Endothelial cell (in vitro differentiated cells): ENCODE results near the gene XYLT1. TPM values are rescaled to one million over a fixed set of nuclear protein-coding genes. Genes with fewer than 3 reads are reported as not detected.

Source experiments
- DNase-seq: peaks from one replicate; pipeline ENCODE4 v3.0.0; 2021; ENCODE audit warnings: low spot score
- H3K27ac Mint-ChIP-seq: one replicate; pipeline ENCODE4 v1.8.0; 2021; ENCODE audit warnings: mixed read lengths, inconsistent platforms; ENCODE audit not compliant: unreplicated experiment
- H3K27me3 Mint-ChIP-seq: one replicate; pipeline ENCODE4 v1.8.0; 2021; ENCODE audit warnings: mild to moderate bottlenecking, moderate library complexity, mixed read lengths, inconsistent platforms; ENCODE audit not compliant: unreplicated experiment
- H3K36me3 Mint-ChIP-seq: one replicate; pipeline ENCODE4 v1.8.0; 2021; ENCODE audit warnings: mild to moderate bottlenecking, low read depth, mixed read lengths, inconsistent platforms; ENCODE audit not compliant: unreplicated experiment
- H3K4me1 Mint-ChIP-seq: one replicate; pipeline ENCODE4 v1.8.0; 2021; ENCODE audit warnings: mild to moderate bottlenecking, mixed read lengths, inconsistent platforms; ENCODE audit not compliant: unreplicated experiment
- H3K4me3 Mint-ChIP-seq: one replicate; pipeline ENCODE4 v1.8.0; 2021; ENCODE audit warnings: mild to moderate bottlenecking, mixed read lengths, inconsistent platforms; ENCODE audit not compliant: unreplicated experiment
- H3K9me3 Mint-ChIP-seq: one replicate; pipeline ENCODE4 v1.8.0; 2021; ENCODE audit warnings: mixed read lengths, inconsistent platforms; ENCODE audit not compliant: unreplicated experiment
- total RNA-seq: library from RNA; stranded (reverse); fragmentation: NEBNext Ultra II Directional; extraction: Animal tissue kit (Norgen Biotek cat#: 25700); gene quantifications from one replicate; pipeline ENCODE4 v1.2.1, GENCODE V29; 2021; ENCODE audit not compliant: unreplicated experiment
- TF ChIP-seq, protein P1 (sequence below): fragments of 200-600 bp; sonication (generic); IDR thresholded peaks from one replicate; pipeline ENCODE4 v1.5.0; 2021; ENCODE audit warnings: antibody characterized with exemption; ENCODE audit not compliant: unreplicated experiment

XYLT1 gene
- total RNA-seq, 1 donor from 2014 or later, result 11.1 TPM

DNA sequence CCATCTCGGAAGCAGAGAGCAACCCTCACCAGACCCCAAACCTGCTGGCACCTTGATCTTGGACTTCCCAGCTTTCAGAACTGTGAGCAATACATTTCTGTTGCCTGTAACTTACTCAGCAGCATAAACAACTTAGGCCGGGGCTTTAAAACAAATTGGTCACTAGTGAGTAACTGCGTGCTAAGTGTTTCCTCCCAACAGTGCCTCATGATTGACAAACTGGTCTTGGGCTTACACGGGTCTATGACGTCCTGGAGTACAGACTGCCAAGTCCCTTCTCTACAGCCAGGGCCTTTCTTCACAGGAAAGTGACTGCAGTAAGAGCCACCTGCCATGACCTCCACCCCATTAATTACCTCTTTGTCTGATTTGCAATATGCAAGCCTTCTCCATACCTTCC, 136.7 kb downstream of the XYLT1 start:
- no peaks in the 10 kb centered on the region for H3K36me3 Mint-ChIP-seq

DNA sequence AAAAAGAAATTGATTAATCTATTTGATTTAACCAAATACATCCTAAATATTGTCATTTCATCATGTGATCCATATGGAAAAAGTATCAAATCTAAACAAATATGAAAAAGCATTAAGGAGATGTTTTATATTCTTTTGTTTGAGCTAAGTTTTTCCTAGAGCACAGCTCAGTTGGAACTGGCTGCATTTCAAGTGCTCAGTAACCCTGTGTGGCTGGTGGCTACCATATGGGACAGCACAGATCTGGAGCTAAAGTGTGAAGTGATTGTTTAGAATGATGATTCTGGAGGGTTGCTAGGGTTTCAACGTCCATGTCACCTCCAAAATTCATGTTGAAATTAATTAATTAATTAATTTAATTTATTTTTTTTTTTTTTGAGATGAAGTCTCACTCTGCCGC, 137.5 kb downstream of the XYLT1 start:
- no peaks in the 10 kb centered on the region for H3K9me3 Mint-ChIP-seq
- TF ChIP-seq, protein P1, sequence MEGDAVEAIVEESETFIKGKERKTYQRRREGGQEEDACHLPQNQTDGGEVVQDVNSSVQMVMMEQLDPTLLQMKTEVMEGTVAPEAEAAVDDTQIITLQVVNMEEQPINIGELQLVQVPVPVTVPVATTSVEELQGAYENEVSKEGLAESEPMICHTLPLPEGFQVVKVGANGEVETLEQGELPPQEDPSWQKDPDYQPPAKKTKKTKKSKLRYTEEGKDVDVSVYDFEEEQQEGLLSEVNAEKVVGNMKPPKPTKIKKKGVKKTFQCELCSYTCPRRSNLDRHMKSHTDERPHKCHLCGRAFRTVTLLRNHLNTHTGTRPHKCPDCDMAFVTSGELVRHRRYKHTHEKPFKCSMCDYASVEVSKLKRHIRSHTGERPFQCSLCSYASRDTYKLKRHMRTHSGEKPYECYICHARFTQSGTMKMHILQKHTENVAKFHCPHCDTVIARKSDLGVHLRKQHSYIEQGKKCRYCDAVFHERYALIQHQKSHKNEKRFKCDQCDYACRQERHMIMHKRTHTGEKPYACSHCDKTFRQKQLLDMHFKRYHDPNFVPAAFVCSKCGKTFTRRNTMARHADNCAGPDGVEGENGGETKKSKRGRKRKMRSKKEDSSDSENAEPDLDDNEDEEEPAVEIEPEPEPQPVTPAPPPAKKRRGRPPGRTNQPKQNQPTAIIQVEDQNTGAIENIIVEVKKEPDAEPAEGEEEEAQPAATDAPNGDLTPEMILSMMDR, result no peak
- H3K36me3 Mint-ChIP-seq, result no peaks in the 10 kb centered on the region
- no peaks in the 10 kb centered on the region for H3K4me1 Mint-ChIP-seq
- H3K27me3 Mint-ChIP-seq, result peaks cover 3% of the 10 kb centered on the region
- H3K27ac Mint-ChIP-seq, result no peak overlapping the region
- H3K4me3 Mint-ChIP-seq, result no peak overlapping the region
- DNase-seq, result no peak

More for the DNA sequence above, 136.7 kb downstream of the XYLT1 start:
- TF ChIP-seq, protein P1, result no peak
- Mint-ChIP-seq H3K4me3 (no peak overlapping the region), H3K27ac (no peak overlapping the region), H3K4me1 (no peaks in the 10 kb centered on the region), H3K9me3 (no peaks in the 10 kb centered on the region), H3K27me3 (peaks cover 3% of the 10 kb centered on the region)
- no peak for DNase-seq

DNA sequence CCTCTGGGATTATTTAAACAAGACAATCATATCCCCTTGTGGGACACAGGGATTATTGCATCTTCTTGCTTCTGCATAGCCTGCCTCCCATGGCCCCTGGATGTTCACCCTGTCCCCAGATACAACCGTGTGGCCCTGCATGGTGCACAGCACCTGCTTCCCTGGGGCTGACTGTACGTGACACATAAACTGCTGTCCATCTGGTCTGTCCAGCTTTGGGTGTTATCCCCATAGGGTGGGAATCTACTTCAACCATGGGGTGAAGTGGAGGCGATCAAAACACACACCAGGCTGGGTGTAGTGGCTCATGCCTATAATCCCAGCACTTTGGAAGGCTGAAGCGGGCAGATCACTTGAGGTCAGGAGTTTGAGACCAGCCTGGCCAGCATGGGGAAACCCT, 138.8 kb downstream of the XYLT1 start:
- Mint-ChIP-seq H3K36me3 (no peaks in the 10 kb centered on the region), H3K4me1 (no peaks in the 10 kb centered on the region), H3K4me3 (no peak overlapping the region), H3K27me3 (peaks cover 3% of the 10 kb centered on the region), H3K27ac (no peak overlapping the region), H3K9me3 (no peaks in the 10 kb centered on the region)
- no peak for DNase-seq
- TF ChIP-seq, protein P1, result no peak

DNA sequence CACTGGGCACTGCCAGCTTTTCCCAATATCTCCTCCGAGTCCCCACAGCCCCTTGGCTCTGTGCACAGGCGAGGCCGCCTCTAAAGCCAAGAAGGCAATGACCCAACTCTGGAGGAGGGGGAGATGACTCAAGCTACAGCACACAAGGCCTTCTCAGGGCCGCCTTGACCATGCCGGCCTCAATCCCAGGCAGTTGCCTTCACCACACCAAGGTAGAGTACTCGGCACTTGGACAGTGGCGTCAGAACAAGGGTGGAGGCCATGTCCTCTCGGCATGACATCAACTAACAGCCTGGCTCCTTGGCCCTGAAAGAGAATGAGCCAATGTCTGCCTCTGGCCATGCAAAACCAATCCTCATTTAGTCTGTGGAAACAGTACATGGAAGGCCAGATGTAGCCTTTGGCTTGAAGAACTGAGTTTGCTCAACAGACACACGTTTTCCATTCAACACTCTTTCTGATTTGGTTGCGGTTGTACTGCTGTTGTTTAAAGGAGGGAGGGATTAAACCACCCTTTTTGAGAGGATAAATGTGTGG, 139.6 kb downstream of the XYLT1 start:
- Mint-ChIP-seq H3K4me3 (no peak overlapping the region), H3K27ac (no peak overlapping the region), H3K9me3 (no peaks in the 10 kb centered on the region), H3K4me1 (no peaks in the 10 kb centered on the region), H3K27me3 (peaks cover 3% of the 10 kb centered on the region), H3K36me3 (no peaks in the 10 kb centered on the region)
- TF ChIP-seq, protein P1, result no peak
- DNase-seq, result no peak

DNA sequence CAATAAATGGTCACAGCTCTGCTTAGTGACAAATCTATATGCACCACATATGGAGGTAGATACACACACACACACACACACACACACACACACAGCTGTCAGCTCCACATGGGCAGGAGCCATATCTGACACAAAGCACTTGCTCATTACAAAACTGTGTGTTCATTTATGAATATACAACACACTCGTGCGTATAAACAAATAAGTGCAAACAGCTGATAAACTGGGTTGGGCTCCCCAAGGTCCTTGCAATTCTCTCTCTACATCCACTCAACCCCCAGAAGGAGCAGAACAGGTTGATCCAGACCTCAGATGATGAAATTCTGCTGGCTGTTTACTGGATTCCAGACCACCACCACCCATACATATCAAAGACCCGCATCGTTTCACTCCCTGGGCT, 140.7 kb downstream of the XYLT1 start:
- no peaks in the 10 kb centered on the region for H3K36me3 Mint-ChIP-seq
- H3K4me1 Mint-ChIP-seq, result no peaks in the 10 kb centered on the region
- no peaks in the 10 kb centered on the region for H3K9me3 Mint-ChIP-seq
- H3K27me3 Mint-ChIP-seq, result peaks cover 3% of the 10 kb centered on the region
- no peak overlapping the region for H3K27ac Mint-ChIP-seq
- DNase-seq, result no peak
- TF ChIP-seq, protein P1, result no peak
- no peak overlapping the region for H3K4me3 Mint-ChIP-seq
